A549 treated with GW870086 at 1 μM for 4 hours (cell line): ENCODE data around the gene CYP26C1. TPM values are rescaled to one million over a fixed set of nuclear protein-coding genes. Genes with fewer than 3 reads are reported as not detected.

ENCODE experiments used
- total RNA-seq: library from RNA; stranded (reverse); fragments of 200-300 nt; extraction: Qiagen RNA extraction; gene quantifications from 5 replicates; pipeline ENCODE4 v1.2.3, GENCODE V29; 2022; ENCODE audit warnings: low read depth

The CYP26C1 gene
- not detected in 5 replicates for total RNA-seq

GRCh38 chr10:93059975-93060886 is at the start of gene CYP26C1:
TSS of gene CYP26C1 (plus strand) at chr10:93060798. CDS start at chr10:93061264, 466 bp downstream.

GRCh38 chr10:93073539-93074146 is 13.0 kb downstream of the CYP26C1 start, which contains the start of gene CYP26A1:
TSS of gene CYP26A1 (plus strand) at chr10:93073893. CDS start at chr10:93073935, 42 bp downstream.

Other genes with a start within 250 kb of the CYP26C1 start
- gene EXOC6, start 212.3 kb upstream of the CYP26C1 start, total RNA-seq, result 14.9 to 20.7 TPM (median 15.8 TPM) in 5 replicates
- gene CYP26A1, start 13.1 kb downstream of the CYP26C1 start, total RNA-seq, result 2.0 to 3.1 TPM (median 2.5 TPM) in 5 replicates